ENCODE results near the gene OR7A5.

- TF ChIP-seq, protein P1, sequence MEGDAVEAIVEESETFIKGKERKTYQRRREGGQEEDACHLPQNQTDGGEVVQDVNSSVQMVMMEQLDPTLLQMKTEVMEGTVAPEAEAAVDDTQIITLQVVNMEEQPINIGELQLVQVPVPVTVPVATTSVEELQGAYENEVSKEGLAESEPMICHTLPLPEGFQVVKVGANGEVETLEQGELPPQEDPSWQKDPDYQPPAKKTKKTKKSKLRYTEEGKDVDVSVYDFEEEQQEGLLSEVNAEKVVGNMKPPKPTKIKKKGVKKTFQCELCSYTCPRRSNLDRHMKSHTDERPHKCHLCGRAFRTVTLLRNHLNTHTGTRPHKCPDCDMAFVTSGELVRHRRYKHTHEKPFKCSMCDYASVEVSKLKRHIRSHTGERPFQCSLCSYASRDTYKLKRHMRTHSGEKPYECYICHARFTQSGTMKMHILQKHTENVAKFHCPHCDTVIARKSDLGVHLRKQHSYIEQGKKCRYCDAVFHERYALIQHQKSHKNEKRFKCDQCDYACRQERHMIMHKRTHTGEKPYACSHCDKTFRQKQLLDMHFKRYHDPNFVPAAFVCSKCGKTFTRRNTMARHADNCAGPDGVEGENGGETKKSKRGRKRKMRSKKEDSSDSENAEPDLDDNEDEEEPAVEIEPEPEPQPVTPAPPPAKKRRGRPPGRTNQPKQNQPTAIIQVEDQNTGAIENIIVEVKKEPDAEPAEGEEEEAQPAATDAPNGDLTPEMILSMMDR (tag by site-specific recombination; IDR thresholded peaks at IDR 0.05), result no peak
- no peak for TF ChIP-seq TRIM28 (IDR thresholded peaks at IDR 0.05; ENCODE audit: borderline replicate concordance, low read length)
- no peak for TF ChIP-seq ZNF549 (tag by site-specific recombination; IDR thresholded peaks at IDR 0.05)
Measured at GRCh38 chr19:14817052-14817451, 17.9 kb downstream of the OR7A5 start.

All from HEK293 (cell line).